MM.1S (cell line): ENCODE data around the gene KLK14.

Source experiments
- DNase-seq: peaks from one replicate; pipeline ENCODE4 v3.0.0-alpha.2; 2015
- H2AFZ ChIP-seq: fragments of 300-600 bp; sonication (generic); 2 replicates; pipeline ENCODE4 v1.6.0; 2016; ENCODE audit warnings: antibody characterized with exemption, low read length
- H3F3A ChIP-seq: fragments of 300-600 bp; sonication (generic); 2 replicates; pipeline ENCODE4 v1.6.1; 2016; ENCODE audit warnings: mild to moderate bottlenecking, antibody characterized with exemption, low read length, moderate library complexity, mixed read lengths; ENCODE audit not compliant: insufficient read depth
- H3K27ac ChIP-seq: fragments of 300-600 bp; sonication (generic); 2 replicates; pipeline ENCODE4 v1.5.1; 2016; ENCODE audit warnings: mild to moderate bottlenecking, low read length
- H3K27me3 ChIP-seq: fragments of 300-600 bp; sonication (generic); replicated peaks from 2 replicates; pipeline ENCODE4 v1.6.0; 2016; ENCODE audit warnings: low read length; ENCODE audit not compliant: insufficient read depth
- H3K36me3 ChIP-seq: fragments of 300-600 bp; sonication (generic); replicated peaks from 2 replicates; pipeline ENCODE4 v1.6.1; 2016; ENCODE audit warnings: mild to moderate bottlenecking, low read length, mixed read lengths; ENCODE audit not compliant: insufficient read depth
- H3K4me1 ChIP-seq: fragments of 300-600 bp; sonication (generic); 2 replicates; pipeline ENCODE4 v1.6.1; 2016; ENCODE audit warnings: low read length, mixed read lengths
- H3K4me2 ChIP-seq: fragments of 300-600 bp; sonication (generic); 2 replicates; pipeline ENCODE4 v1.6.0; 2016; ENCODE audit warnings: low read depth, low read length
- H3K4me3 ChIP-seq: fragments of 300-600 bp; sonication (generic); 2 replicates; pipeline ENCODE4 v1.5.1; 2016; ENCODE audit warnings: low read length, mixed read lengths
- H3K79me2 ChIP-seq: fragments of 300-600 bp; sonication (generic); 2 replicates; pipeline ENCODE4 v1.6.1; 2016; ENCODE audit warnings: mixed run types, low read length, mixed read lengths
- H3K9ac ChIP-seq: fragments of 300-600 bp; sonication (generic); 2 replicates; pipeline ENCODE4 v1.6.1; 2016; ENCODE audit warnings: low read length, mixed read lengths
- H3K9me2 ChIP-seq: fragments of 300-600 bp; sonication (generic); replicated peaks from 2 replicates; pipeline ENCODE4 v1.6.1; 2016; ENCODE audit warnings: mild to moderate bottlenecking, low read length, mixed read lengths; ENCODE audit not compliant: insufficient read depth
- H3K9me3 ChIP-seq: fragments of 300-600 bp; sonication (generic); replicated peaks from 2 replicates; pipeline ENCODE4 v1.6.1; 2016; ENCODE audit warnings: mild to moderate bottlenecking, low read length, mixed read lengths; ENCODE audit not compliant: insufficient read depth
- H4K20me1 ChIP-seq: fragments of 300-600 bp; sonication (generic); 2 replicates; pipeline ENCODE4 v1.6.1; 2016; ENCODE audit warnings: mild to moderate bottlenecking, low read length, moderate library complexity, mixed read lengths; ENCODE audit not compliant: insufficient read depth
- CTCF ChIP-seq: fragments of 300-600 bp; sonication (generic); IDR thresholded peaks from 2 replicates; pipeline ENCODE4 v1.5.1; 2016; ENCODE audit warnings: antibody characterized with exemption, low read length, mixed read lengths
- EZH2 ChIP-seq: fragments of 300-600 bp; sonication (generic); optimal IDR thresholded peaks from 2 replicates; pipeline ENCODE3; 2017; ENCODE audit warnings: low read depth, mild to moderate bottlenecking, antibody characterized with exemption, low read length, mixed read lengths
- EZH2phosphoT487 ChIP-seq: fragments of 300-600 bp; sonication (generic); IDR thresholded peaks from 2 replicates; pipeline ENCODE4 v1.6.1; 2018; ENCODE audit warnings: antibody characterized with exemption, low read length

The KLK14 gene

GRCh38 chr19:51091126-51091525 is 8.4 kb upstream of the KLK14 start:
- no peaks in the 10 kb centered on the region for H4K20me1 ChIP-seq
- TF ChIP-seq EZH2phosphoT487 = no peak
- TF ChIP-seq CTCF = no peak
- TF ChIP-seq EZH2 = no peak

GRCh38 chr19:51090471-51090870 is 7.8 kb upstream of the KLK14 start:
- Histone ChIP-seq H3K36me3 (no peaks in the 10 kb centered on the region), H3F3A (no peaks in the 10 kb centered on the region), H4K20me1 (no peaks in the 10 kb centered on the region), H3K9me2 (no peaks in the 10 kb centered on the region), H2AFZ (no peak overlapping the region), H3K4me3 (no peak overlapping the region), H3K79me2 (no peaks in the 10 kb centered on the region), H3K4me2 (no peak overlapping the region), H3K9ac (no peak overlapping the region), H3K4me1 (no peaks in the 10 kb centered on the region), H3K27ac (no peak overlapping the region), H3K9me3 (no peaks in the 10 kb centered on the region), H3K27me3 (no peaks in the 10 kb centered on the region)
- no peak for TF ChIP-seq EZH2
- no peak for TF ChIP-seq EZH2phosphoT487
- no peak for TF ChIP-seq CTCF
- DNase-seq = no peak

More at GRCh38 chr19:51091126-51091525, 8.4 kb upstream of the KLK14 start:
- H3K27me3 ChIP-seq = no peaks in the 10 kb centered on the region
- H2AFZ ChIP-seq = no peak overlapping the region
- no peaks in the 10 kb centered on the region for H3K79me2 ChIP-seq
- no peaks in the 10 kb centered on the region for H3K4me1 ChIP-seq
- no peak for DNase-seq
- H3K9me2 ChIP-seq = no peaks in the 10 kb centered on the region
- no peak overlapping the region for H3K27ac ChIP-seq
- H3K4me3 ChIP-seq = no peak overlapping the region
- H3K36me3 ChIP-seq = no peaks in the 10 kb centered on the region
- no peak overlapping the region for H3K9ac ChIP-seq
- no peaks in the 10 kb centered on the region for H3K9me3 ChIP-seq
- no peak overlapping the region for H3K4me2 ChIP-seq
- no peaks in the 10 kb centered on the region for H3F3A ChIP-seq

- no peak overlapping the region for H2AFZ ChIP-seq
- H3K9me3 ChIP-seq = no peaks in the 10 kb centered on the region
- H3K36me3 ChIP-seq = no peaks in the 10 kb centered on the region
- no peaks in the 10 kb centered on the region for H4K20me1 ChIP-seq
- H3K4me1 ChIP-seq = no peaks in the 10 kb centered on the region
- H3K27me3 ChIP-seq = no peaks in the 10 kb centered on the region
- H3K4me2 ChIP-seq = no peak overlapping the region
- no peak overlapping the region for H3K4me3 ChIP-seq
- no peaks in the 10 kb centered on the region for H3K79me2 ChIP-seq
- no peak overlapping the region for H3K27ac ChIP-seq
- TF ChIP-seq EZH2phosphoT487 (no peak), EZH2 (no peak), CTCF (no peak)
- DNase-seq = no peak
- H3F3A ChIP-seq = no peaks in the 10 kb centered on the region
- no peak overlapping the region for H3K9ac ChIP-seq
- H3K9me2 ChIP-seq = no peaks in the 10 kb centered on the region
These were observed 7.1 kb upstream of the KLK14 start for GRCh38 chr19:51089786-51090185.
